Uterus (tissue), 2 donors: ENCODE results near the gene AMIGO3.

Source experiments
- POLR2A ChIP-seq, 2 donors: fragments of 450-650 bp; IDR thresholded peaks; one replicate each; pipeline ENCODE4 v1.6.1; 2016; ENCODE audit warnings: antibody characterized with exemption in 2 of 2, mild to moderate bottlenecking in 1 of 2, moderate library complexity in 1 of 2
- TF ChIP-seq, protein P1 (sequence below), 4 experiments: fragments of 200-600 bp in 2 of 4; fragments of 450-650 bp in 2 of 4; sonication (generic) in 2 of 4; IDR thresholded peaks; one replicate each; pipeline ENCODE4 v1.5.1; 2016 to 2019; ENCODE audit warnings: antibody characterized with exemption in 4 of 4, mild to moderate bottlenecking in 2 of 4, moderate library complexity in 1 of 4

- TF ChIP-seq POLR2A (IDR thresholded peaks at IDR 0.05) = no peak
- TF ChIP-seq, protein P1, sequence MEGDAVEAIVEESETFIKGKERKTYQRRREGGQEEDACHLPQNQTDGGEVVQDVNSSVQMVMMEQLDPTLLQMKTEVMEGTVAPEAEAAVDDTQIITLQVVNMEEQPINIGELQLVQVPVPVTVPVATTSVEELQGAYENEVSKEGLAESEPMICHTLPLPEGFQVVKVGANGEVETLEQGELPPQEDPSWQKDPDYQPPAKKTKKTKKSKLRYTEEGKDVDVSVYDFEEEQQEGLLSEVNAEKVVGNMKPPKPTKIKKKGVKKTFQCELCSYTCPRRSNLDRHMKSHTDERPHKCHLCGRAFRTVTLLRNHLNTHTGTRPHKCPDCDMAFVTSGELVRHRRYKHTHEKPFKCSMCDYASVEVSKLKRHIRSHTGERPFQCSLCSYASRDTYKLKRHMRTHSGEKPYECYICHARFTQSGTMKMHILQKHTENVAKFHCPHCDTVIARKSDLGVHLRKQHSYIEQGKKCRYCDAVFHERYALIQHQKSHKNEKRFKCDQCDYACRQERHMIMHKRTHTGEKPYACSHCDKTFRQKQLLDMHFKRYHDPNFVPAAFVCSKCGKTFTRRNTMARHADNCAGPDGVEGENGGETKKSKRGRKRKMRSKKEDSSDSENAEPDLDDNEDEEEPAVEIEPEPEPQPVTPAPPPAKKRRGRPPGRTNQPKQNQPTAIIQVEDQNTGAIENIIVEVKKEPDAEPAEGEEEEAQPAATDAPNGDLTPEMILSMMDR (IDR thresholded peaks at IDR 0.05) = no peak
These were observed 20.1 kb downstream of the AMIGO3 start for GRCh38 chr3:49699281-49699979.
